HepG2 (cell line): ENCODE results near the gene HDAC4. TPM values are rescaled to one million over a fixed set of nuclear protein-coding genes. Genes with fewer than 3 reads are reported as not detected.

Experiments
- GRHL1 ChIP-seq: sonication (generic); formaldehyde crosslinking; conservative IDR thresholded peaks from 2 replicates; pipeline ENCODE4 v1.8.0; 2022; ENCODE audit warnings: missing genetic modification reagents
- HDAC2 ChIP-seq: sonication (generic); formaldehyde crosslinking; IDR thresholded peaks from 2 replicates; pipeline ENCODE4 v1.4.0; 2020; ENCODE audit warnings: missing genetic modification reagents
- HMGXB3 ChIP-seq: sonication (generic); formaldehyde crosslinking; IDR thresholded peaks from 2 replicates; pipeline ENCODE4 v1.4.0; 2020; ENCODE audit warnings: missing genetic modification reagents, borderline replicate concordance
- NFYB ChIP-seq: sonication (generic); formaldehyde crosslinking; IDR thresholded peaks from 2 replicates; pipeline ENCODE4 v1.4.0; 2020; ENCODE audit warnings: missing genetic modification reagents
- RELA ChIP-seq: sonication (generic); formaldehyde crosslinking; IDR thresholded peaks from 2 replicates; pipeline ENCODE4 v1.4.0; 2020; ENCODE audit warnings: missing genetic modification reagents
- SYNCRIP ChIP-seq: fragments of 200-400 bp; formaldehyde crosslinking; IDR thresholded peaks from 2 replicates; pipeline ENCODE4 v1.6.1; 2018; ENCODE audit warnings: mild to moderate bottlenecking, low read depth, low read length; ENCODE audit not compliant: insufficient read depth
- TAF15 ChIP-seq: fragments of 200-400 bp; formaldehyde crosslinking; IDR thresholded peaks from one replicate; pipeline ENCODE4 v1.6.1; 2018; ENCODE audit warnings: mild to moderate bottlenecking, low read depth, low read length; ENCODE audit not compliant: poor library complexity, severe bottlenecking
- WIZ ChIP-seq: sonication (generic); formaldehyde crosslinking; IDR thresholded peaks from 2 replicates; pipeline ENCODE4 v1.5.1; 2020; ENCODE audit warnings: mild to moderate bottlenecking, missing genetic modification reagents
- ZFP36 ChIP-seq: fragments of 150-350 bp; IDR thresholded peaks from 2 replicates; pipeline ENCODE4 v1.6.1; 2018; ENCODE audit warnings: borderline replicate concordance, low read length, low read depth; ENCODE audit not compliant: partially characterized antibody
- ZNF460 ChIP-seq: sonication (generic); formaldehyde crosslinking; IDR thresholded peaks from 2 replicates; pipeline ENCODE4 v1.5.1; 2020; ENCODE audit warnings: missing genetic modification reagents, mild to moderate bottlenecking, borderline replicate concordance
- ZNF543 ChIP-seq: sonication (generic); formaldehyde crosslinking; IDR thresholded peaks from 2 replicates; pipeline ENCODE4 v1.4.0; 2020; ENCODE audit warnings: mild to moderate bottlenecking, missing genetic modification reagents
- ZNF670 ChIP-seq: sonication (generic); formaldehyde crosslinking; IDR thresholded peaks from 2 replicates; pipeline ENCODE4 v1.8.0; 2022; ENCODE audit warnings: mild to moderate bottlenecking, missing genetic modification reagents, borderline replicate concordance
- polyA plus RNA-seq, 8 experiments: library from polyadenylated mRNA; depleted of rRNA in 3 of 8; stranded (reverse) in 7 of 8; unstranded in 1 of 8; fragments of >200 nt; fragmentation: Illumina TruSeq in 4 of 8; extraction: Trizol in 4 of 8; gene quantifications; 2 replicates each; pipeline versions ENCODE4 v1.2.1 to v1.2.3, GENCODE V29; 2011 to 2016; ENCODE audit warnings: low read depth in 4 of 8, missing spikeins in 1 of 8, mixed read lengths in 1 of 8; ENCODE audit not compliant: insufficient read depth in 1 of 8
- total RNA-seq, 5 experiments: library from RNA; depleted of rRNA; stranded (reverse); fragments of >200 nt; fragmentation: Illumina TruSeq; extraction: Trizol; gene quantifications; 2 replicates each; pipeline ENCODE4 v1.2.3, GENCODE V29; 2016; ENCODE audit warnings: low read depth in 1 of 5
- TF ChIP-seq, protein P1 (sequence below): sonication (generic); formaldehyde crosslinking; IDR thresholded peaks from 2 replicates; pipeline ENCODE4 v1.9.0; 2022; ENCODE audit warnings: low read depth, missing genetic modification reagents
- TF ChIP-seq, protein P2 (sequence below): sonication (generic); formaldehyde crosslinking; conservative IDR thresholded peaks from 2 replicates; pipeline ENCODE4 v1.4.0; 2020; ENCODE audit warnings: missing genetic modification reagents
- TF ChIP-seq, protein P3 (sequence below): sonication (generic); formaldehyde crosslinking; IDR thresholded peaks from 2 replicates; pipeline ENCODE4 v1.4.0; 2020; ENCODE audit warnings: missing genetic modification reagents, borderline replicate concordance

The HDAC4 gene
- total and polyA plus RNA-seq, 2 of the 13 experiments (the other 11 are each of a cell fraction or from before 2014, with no cell fraction given) = 10.1 to 11.5 TPM

- TF ChIP-seq, protein P1, sequence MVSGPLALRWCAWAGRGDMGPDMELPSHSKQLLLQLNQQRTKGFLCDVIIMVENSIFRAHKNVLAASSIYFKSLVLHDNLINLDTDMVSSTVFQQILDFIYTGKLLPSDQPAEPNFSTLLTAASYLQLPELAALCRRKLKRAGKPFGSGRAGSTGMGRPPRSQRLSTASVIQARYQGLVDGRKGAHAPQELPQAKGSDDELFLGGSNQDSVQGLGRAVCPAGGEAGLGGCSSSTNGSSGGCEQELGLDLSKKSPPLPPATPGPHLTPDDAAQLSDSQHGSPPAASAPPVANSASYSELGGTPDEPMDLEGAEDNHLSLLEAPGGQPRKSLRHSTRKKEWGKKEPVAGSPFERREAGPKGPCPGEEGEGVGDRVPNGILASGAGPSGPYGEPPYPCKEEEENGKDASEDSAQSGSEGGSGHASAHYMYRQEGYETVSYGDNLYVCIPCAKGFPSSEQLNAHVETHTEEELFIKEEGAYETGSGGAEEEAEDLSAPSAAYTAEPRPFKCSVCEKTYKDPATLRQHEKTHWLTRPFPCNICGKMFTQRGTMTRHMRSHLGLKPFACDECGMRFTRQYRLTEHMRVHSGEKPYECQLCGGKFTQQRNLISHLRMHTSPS (CRISPR knock-in tag) = peak; percentile 84
- TF ChIP-seq, protein P2, sequence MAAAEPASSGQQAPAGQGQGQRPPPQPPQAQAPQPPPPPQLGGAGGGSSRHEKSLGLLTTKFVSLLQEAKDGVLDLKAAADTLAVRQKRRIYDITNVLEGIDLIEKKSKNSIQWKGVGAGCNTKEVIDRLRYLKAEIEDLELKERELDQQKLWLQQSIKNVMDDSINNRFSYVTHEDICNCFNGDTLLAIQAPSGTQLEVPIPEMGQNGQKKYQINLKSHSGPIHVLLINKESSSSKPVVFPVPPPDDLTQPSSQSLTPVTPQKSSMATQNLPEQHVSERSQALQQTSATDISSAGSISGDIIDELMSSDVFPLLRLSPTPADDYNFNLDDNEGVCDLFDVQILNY (CRISPR knock-in tag) = no peak
- no peak for TF ChIP-seq ZNF460
- TF ChIP-seq HMGXB3 (CRISPR knock-in tag) = no peak
- TF ChIP-seq RELA (CRISPR knock-in tag) = no peak
- no peak for TF ChIP-seq ZNF670
- TF ChIP-seq HDAC2 (CRISPR knock-in tag) = peak; percentile 55; the same call in 1 of the 2 replicates
- no peak for TF ChIP-seq GRHL1 (CRISPR knock-in tag)
- no peak for TF ChIP-seq TAF15
- no peak for TF ChIP-seq NFYB
- TF ChIP-seq ZFP36 = no peak
- TF ChIP-seq, protein P3, sequence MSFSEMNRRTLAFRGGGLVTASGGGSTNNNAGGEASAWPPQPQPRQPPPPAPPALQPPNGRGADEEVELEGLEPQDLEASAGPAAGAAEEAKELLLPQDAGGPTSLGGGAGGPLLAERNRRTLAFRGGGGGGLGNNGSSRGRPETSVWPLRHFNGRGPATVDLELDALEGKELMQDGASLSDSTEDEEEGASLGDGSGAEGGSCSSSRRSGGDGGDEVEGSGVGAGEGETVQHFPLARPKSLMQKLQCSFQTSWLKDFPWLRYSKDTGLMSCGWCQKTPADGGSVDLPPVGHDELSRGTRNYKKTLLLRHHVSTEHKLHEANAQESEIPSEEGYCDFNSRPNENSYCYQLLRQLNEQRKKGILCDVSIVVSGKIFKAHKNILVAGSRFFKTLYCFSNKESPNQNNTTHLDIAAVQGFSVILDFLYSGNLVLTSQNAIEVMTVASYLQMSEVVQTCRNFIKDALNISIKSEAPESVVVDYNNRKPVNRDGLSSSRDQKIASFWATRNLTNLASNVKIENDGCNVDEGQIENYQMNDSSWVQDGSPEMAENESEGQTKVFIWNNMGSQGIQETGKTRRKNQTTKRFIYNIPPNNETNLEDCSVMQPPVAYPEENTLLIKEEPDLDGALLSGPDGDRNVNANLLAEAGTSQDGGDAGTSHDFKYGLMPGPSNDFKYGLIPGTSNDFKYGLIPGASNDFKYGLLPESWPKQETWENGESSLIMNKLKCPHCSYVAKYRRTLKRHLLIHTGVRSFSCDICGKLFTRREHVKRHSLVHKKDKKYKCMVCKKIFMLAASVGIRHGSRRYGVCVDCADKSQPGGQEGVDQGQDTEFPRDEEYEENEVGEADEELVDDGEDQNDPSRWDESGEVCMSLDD (CRISPR knock-in tag) = peak; percentile 96
- TF ChIP-seq WIZ = no peak; the same call in 1 of the 2 replicates
- TF ChIP-seq SYNCRIP = no peak
- TF ChIP-seq ZNF543 (CRISPR knock-in tag) = no peak
These were observed 104.5 kb downstream of the HDAC4 start (continued) for GRCh38 chr2:239296020-239296932.
